Measurements from ENCODE around the gene CCDC188.

DNA sequence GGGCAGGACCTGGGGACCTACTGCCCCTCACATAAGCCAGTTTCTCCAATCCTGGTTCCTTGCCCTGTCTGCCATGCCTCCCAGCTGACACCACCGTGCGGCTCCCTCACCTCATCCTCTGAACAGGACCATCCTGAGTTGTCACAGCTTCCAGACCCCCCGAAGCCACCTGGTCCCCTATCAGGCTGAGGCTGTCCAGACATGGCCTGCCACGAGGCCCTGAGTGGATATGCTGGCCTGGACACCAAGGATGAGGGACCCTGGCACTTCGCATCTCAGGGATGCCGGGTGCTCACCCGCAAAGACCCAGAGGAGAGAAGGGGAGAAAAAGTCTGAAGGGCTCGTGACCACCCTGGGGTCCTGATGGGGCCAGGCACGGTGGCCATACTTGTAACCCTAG, 15.8 kb upstream of the CCDC188 start:
- TF ChIP-seq ZNF384 (IDR thresholded peaks at IDR 0.05; ENCODE audit: low read depth, low read length) (no peak), EZH2 (IDR thresholded peaks at IDR 0.05; ENCODE audit: borderline replicate concordance, low read depth, low read length) (no peak), ZNF408 (CRISPR knock-in tag; IDR thresholded peaks at IDR 0.05; ENCODE audit: low read depth) (no peak), ZNF561 (CRISPR knock-in tag; conservative IDR thresholded peaks at IDR 0.05) (no peak), GABPA (tag; conservative IDR thresholded peaks at IDR 0.05; ENCODE audit: low read depth) (no peak), GATAD2B (IDR thresholded peaks at IDR 0.05; ENCODE audit: borderline replicate concordance) (no peak), SIN3A (IDR thresholded peaks at IDR 0.05; ENCODE audit: borderline replicate concordance in 2 of 2, control insufficient read depth in 1 of 2, low read depth in 2 of 2, low read length in 2 of 2) (no peak), NCOA2 (IDR thresholded peaks at IDR 0.05; ENCODE audit: partially characterized antibody in 2 of 2) (no peak), POLR2AphosphoS5 (IDR thresholded peaks at IDR 0.05; ENCODE audit: control insufficient read depth, insufficient read depth, low read depth, low read length) (no peak)
- TF ChIP-seq, protein P1, sequence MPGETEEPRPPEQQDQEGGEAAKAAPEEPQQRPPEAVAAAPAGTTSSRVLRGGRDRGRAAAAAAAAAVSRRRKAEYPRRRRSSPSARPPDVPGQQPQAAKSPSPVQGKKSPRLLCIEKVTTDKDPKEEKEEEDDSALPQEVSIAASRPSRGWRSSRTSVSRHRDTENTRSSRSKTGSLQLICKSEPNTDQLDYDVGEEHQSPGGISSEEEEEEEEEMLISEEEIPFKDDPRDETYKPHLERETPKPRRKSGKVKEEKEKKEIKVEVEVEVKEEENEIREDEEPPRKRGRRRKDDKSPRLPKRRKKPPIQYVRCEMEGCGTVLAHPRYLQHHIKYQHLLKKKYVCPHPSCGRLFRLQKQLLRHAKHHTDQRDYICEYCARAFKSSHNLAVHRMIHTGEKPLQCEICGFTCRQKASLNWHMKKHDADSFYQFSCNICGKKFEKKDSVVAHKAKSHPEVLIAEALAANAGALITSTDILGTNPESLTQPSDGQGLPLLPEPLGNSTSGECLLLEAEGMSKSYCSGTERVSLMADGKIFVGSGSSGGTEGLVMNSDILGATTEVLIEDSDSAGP (CRISPR knock-in tag; IDR thresholded peaks at IDR 0.05) = no peak
- TF ChIP-seq, protein P2, sequence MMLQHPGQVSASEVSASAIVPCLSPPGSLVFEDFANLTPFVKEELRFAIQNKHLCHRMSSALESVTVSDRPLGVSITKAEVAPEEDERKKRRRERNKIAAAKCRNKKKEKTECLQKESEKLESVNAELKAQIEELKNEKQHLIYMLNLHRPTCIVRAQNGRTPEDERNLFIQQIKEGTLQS (IDR thresholded peaks at IDR 0.05) = no peak
- TF ChIP-seq, protein P2 (CRISPR knock-in tag; conservative IDR thresholded peaks at IDR 0.05) = no peak
- TF ChIP-seq, protein P3, sequence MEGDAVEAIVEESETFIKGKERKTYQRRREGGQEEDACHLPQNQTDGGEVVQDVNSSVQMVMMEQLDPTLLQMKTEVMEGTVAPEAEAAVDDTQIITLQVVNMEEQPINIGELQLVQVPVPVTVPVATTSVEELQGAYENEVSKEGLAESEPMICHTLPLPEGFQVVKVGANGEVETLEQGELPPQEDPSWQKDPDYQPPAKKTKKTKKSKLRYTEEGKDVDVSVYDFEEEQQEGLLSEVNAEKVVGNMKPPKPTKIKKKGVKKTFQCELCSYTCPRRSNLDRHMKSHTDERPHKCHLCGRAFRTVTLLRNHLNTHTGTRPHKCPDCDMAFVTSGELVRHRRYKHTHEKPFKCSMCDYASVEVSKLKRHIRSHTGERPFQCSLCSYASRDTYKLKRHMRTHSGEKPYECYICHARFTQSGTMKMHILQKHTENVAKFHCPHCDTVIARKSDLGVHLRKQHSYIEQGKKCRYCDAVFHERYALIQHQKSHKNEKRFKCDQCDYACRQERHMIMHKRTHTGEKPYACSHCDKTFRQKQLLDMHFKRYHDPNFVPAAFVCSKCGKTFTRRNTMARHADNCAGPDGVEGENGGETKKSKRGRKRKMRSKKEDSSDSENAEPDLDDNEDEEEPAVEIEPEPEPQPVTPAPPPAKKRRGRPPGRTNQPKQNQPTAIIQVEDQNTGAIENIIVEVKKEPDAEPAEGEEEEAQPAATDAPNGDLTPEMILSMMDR (IDR thresholded peaks at IDR 0.05 in 2 of 3, conservative IDR thresholded peaks at IDR 0.05 in 1 of 3; ENCODE audit: insufficient read depth in 2 of 3, low read depth in 1 of 3, low read length in 3 of 3) = no peak
- TF ChIP-seq, protein P4, sequence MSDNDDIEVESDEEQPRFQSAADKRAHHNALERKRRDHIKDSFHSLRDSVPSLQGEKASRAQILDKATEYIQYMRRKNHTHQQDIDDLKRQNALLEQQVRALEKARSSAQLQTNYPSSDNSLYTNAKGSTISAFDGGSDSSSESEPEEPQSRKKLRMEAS (CRISPR knock-in tag; IDR thresholded peaks at IDR 0.05) = no peak
